Astrocyte (in vitro differentiated cells and primary cell): ENCODE measurements around the gene FAM110A.
"Not testable (repeated sequence)": the region's sequence is repeated elsewhere in the genome, so short reads cannot be mapped to it uniquely, and the experiment has no call there.

ENCODE experiments used
- EZH2 ChIP-seq: IDR thresholded peaks from 2 replicates; pipeline ENCODE4 v1.6.1; 2012; ENCODE audit warnings: mild to moderate bottlenecking, low read length, inconsistent platforms; ENCODE audit not compliant: insufficient read depth
- TF ChIP-seq, protein P1 (sequence below): IDR thresholded peaks from 2 replicates; pipeline ENCODE4 v1.5.1; 2011; ENCODE audit warnings: low read depth, mild to moderate bottlenecking, inconsistent platforms, low read length, moderate library complexity; ENCODE audit not compliant: insufficient read depth

DNA sequence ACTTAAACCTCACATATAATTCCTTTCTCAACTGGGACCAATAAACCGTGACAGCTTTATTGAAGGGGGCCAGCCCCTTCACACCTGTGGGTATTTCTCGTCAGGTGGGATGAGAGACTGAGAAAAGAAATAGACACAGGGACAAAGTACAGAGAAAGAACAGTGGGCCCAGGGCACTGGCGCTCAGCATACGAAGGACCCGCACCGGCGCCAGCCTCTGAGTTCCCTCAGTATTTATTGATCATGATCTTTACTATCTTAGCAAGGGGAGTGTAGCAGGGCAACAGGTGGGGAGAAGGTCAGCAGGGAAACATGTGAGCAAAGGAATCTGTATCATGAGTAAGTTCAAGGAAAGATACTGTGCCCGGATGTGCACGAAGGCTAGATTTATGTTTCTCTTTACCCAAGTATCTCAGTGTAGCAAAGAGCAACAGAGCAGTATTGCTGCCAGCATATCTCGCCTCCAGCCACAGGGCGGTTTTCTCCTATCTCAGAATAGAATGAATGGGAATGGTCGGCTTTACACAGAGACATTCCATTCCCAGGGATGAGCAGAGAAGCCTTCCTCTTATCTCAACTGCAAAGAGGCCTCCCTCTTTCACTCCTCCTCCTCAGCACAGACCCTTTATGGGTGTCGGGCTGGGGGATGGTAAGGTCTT, 21.6 kb upstream of the FAM110A start:
- TF ChIP-seq, protein P1, sequence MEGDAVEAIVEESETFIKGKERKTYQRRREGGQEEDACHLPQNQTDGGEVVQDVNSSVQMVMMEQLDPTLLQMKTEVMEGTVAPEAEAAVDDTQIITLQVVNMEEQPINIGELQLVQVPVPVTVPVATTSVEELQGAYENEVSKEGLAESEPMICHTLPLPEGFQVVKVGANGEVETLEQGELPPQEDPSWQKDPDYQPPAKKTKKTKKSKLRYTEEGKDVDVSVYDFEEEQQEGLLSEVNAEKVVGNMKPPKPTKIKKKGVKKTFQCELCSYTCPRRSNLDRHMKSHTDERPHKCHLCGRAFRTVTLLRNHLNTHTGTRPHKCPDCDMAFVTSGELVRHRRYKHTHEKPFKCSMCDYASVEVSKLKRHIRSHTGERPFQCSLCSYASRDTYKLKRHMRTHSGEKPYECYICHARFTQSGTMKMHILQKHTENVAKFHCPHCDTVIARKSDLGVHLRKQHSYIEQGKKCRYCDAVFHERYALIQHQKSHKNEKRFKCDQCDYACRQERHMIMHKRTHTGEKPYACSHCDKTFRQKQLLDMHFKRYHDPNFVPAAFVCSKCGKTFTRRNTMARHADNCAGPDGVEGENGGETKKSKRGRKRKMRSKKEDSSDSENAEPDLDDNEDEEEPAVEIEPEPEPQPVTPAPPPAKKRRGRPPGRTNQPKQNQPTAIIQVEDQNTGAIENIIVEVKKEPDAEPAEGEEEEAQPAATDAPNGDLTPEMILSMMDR = not testable (repeated sequence)
- TF ChIP-seq EZH2 = not testable (repeated sequence)
